ENCODE results near the gene KIRREL3.

The KIRREL3 gene

GRCh38 chr11:126479178-126479930 is 521.2 kb downstream of the KIRREL3 start:
- H3K9ac ChIP-seq (ENCODE audit: low read depth, low read length) = no peak overlapping the region
- no peak overlapping the region for H3K27ac ChIP-seq (ENCODE audit: low read depth, low read length)
- H3K27me3 ChIP-seq (ENCODE audit: insufficient read depth, low read length) = no peaks in the 10 kb centered on the region
- H3K4me3 ChIP-seq (ENCODE audit: low read length) = no peak overlapping the region
- H3K36me3 ChIP-seq (ENCODE audit: insufficient read depth, low read length) = no peaks in the 10 kb centered on the region
- no peaks in the 10 kb centered on the region for H3K4me1 ChIP-seq (ENCODE audit: insufficient read depth, low read length)
- WGBS = 88% methylated on average over 15 of the region's 15 CpGs
- no peaks in the 10 kb centered on the region for H3K9me3 ChIP-seq (ENCODE audit: insufficient read depth, low read depth, low read length)

- Histone ChIP-seq H3K27ac (ENCODE audit: low read depth, low read length) (no peak overlapping the region), H3K36me3 (ENCODE audit: insufficient read depth, low read length) (no peaks in the 10 kb centered on the region), H3K4me1 (ENCODE audit: insufficient read depth, low read length) (no peaks in the 10 kb centered on the region), H3K27me3 (ENCODE audit: insufficient read depth, low read length) (no peaks in the 10 kb centered on the region), H3K9me3 (ENCODE audit: insufficient read depth, low read depth, low read length) (no peaks in the 10 kb centered on the region), H3K4me3 (ENCODE audit: low read length) (no peak overlapping the region), H3K9ac (ENCODE audit: low read depth, low read length) (no peak overlapping the region)
- WGBS = 93% methylated on average over 5 of the region's 5 CpGs
Measured at GRCh38 chr11:126478466-126478865, 522.1 kb downstream of the KIRREL3 start.

GRCh38 chr11:126477535-126478305 is 522.9 kb downstream of the KIRREL3 start:
- no peak overlapping the region for H3K27ac ChIP-seq (ENCODE audit: low read depth, low read length)
- H3K9me3 ChIP-seq (ENCODE audit: insufficient read depth, low read depth, low read length) = no peaks in the 10 kb centered on the region
- no peak overlapping the region for H3K9ac ChIP-seq (ENCODE audit: low read depth, low read length)
- no peak overlapping the region for H3K4me3 ChIP-seq (ENCODE audit: low read length)
- H3K27me3 ChIP-seq (ENCODE audit: insufficient read depth, low read length) = no peaks in the 10 kb centered on the region
- WGBS = 89% methylated on average over 14 of the region's 14 CpGs
- no peaks in the 10 kb centered on the region for H3K4me1 ChIP-seq (ENCODE audit: insufficient read depth, low read length)
- no peaks in the 10 kb centered on the region for H3K36me3 ChIP-seq (ENCODE audit: insufficient read depth, low read length)

GRCh38 chr11:126476977-126477376 is 523.6 kb downstream of the KIRREL3 start:
- H3K27me3 ChIP-seq (ENCODE audit: insufficient read depth, low read length) = no peaks in the 10 kb centered on the region
- WGBS = 82% methylated on average over 9 of the region's 9 CpGs
- H3K9me3 ChIP-seq (ENCODE audit: insufficient read depth, low read depth, low read length) = no peaks in the 10 kb centered on the region
- H3K9ac ChIP-seq (ENCODE audit: low read depth, low read length) = no peak overlapping the region
- no peak overlapping the region for H3K27ac ChIP-seq (ENCODE audit: low read depth, low read length)
- H3K36me3 ChIP-seq (ENCODE audit: insufficient read depth, low read length) = no peaks in the 10 kb centered on the region
- no peak overlapping the region for H3K4me3 ChIP-seq (ENCODE audit: low read length)
- H3K4me1 ChIP-seq (ENCODE audit: insufficient read depth, low read length) = no peaks in the 10 kb centered on the region

GRCh38 chr11:126476266-126476924 is 524.2 kb downstream of the KIRREL3 start:
- no peaks in the 10 kb centered on the region for H3K9me3 ChIP-seq (ENCODE audit: insufficient read depth, low read depth, low read length)
- H3K9ac ChIP-seq (ENCODE audit: low read depth, low read length) = no peak overlapping the region
- WGBS = 86% methylated on average over 7 of the region's 15 CpGs
- no peaks in the 10 kb centered on the region for H3K36me3 ChIP-seq (ENCODE audit: insufficient read depth, low read length)
- H3K27ac ChIP-seq (ENCODE audit: low read depth, low read length) = no peak overlapping the region
- no peaks in the 10 kb centered on the region for H3K27me3 ChIP-seq (ENCODE audit: insufficient read depth, low read length)
- H3K4me1 ChIP-seq (ENCODE audit: insufficient read depth, low read length) = no peaks in the 10 kb centered on the region
- H3K4me3 ChIP-seq (ENCODE audit: low read length) = no peak overlapping the region

GRCh38 chr11:126475014-126475991 is 525.3 kb downstream of the KIRREL3 start:
- 90% methylated on average over 25 of the region's 26 CpGs for WGBS
- Histone ChIP-seq H3K27ac (ENCODE audit: low read depth, low read length) (no peak overlapping the region), H3K27me3 (ENCODE audit: insufficient read depth, low read length) (no peaks in the 10 kb centered on the region), H3K36me3 (ENCODE audit: insufficient read depth, low read length) (no peaks in the 10 kb centered on the region), H3K9ac (ENCODE audit: low read depth, low read length) (no peak overlapping the region), H3K4me1 (ENCODE audit: insufficient read depth, low read length) (no peaks in the 10 kb centered on the region), H3K9me3 (ENCODE audit: insufficient read depth, low read depth, low read length) (no peaks in the 10 kb centered on the region), H3K4me3 (ENCODE audit: low read length) (no peak overlapping the region)

GRCh38 chr11:126474220-126474619 is 526.4 kb downstream of the KIRREL3 start:
- H3K27ac ChIP-seq (ENCODE audit: low read depth, low read length) = no peak overlapping the region
- H3K27me3 ChIP-seq (ENCODE audit: insufficient read depth, low read length) = no peaks in the 10 kb centered on the region
- no peaks in the 10 kb centered on the region for H3K4me1 ChIP-seq (ENCODE audit: insufficient read depth, low read length)
- H3K9me3 ChIP-seq (ENCODE audit: insufficient read depth, low read depth, low read length) = no peaks in the 10 kb centered on the region
- WGBS = 93% methylated on average over 9 of the region's 9 CpGs
- no peaks in the 10 kb centered on the region for H3K36me3 ChIP-seq (ENCODE audit: insufficient read depth, low read length)
- no peak overlapping the region for H3K9ac ChIP-seq (ENCODE audit: low read depth, low read length)
- H3K4me3 ChIP-seq (ENCODE audit: low read length) = no peak overlapping the region

GRCh38 chr11:126473269-126473668 is 527.3 kb downstream of the KIRREL3 start:
- Histone ChIP-seq H3K9me3 (ENCODE audit: insufficient read depth, low read depth, low read length) (no peaks in the 10 kb centered on the region), H3K27me3 (ENCODE audit: insufficient read depth, low read length) (no peaks in the 10 kb centered on the region), H3K9ac (ENCODE audit: low read depth, low read length) (no peak overlapping the region), H3K27ac (ENCODE audit: low read depth, low read length) (no peak overlapping the region), H3K36me3 (ENCODE audit: insufficient read depth, low read length) (no peaks in the 10 kb centered on the region), H3K4me1 (ENCODE audit: insufficient read depth, low read length) (no peaks in the 10 kb centered on the region), H3K4me3 (ENCODE audit: low read length) (no peak overlapping the region)
- WGBS = 92% methylated on average over 15 of the region's 16 CpGs

- Histone ChIP-seq H3K36me3 (ENCODE audit: insufficient read depth, low read length) (no peaks in the 10 kb centered on the region), H3K9me3 (ENCODE audit: insufficient read depth, low read depth, low read length) (no peaks in the 10 kb centered on the region), H3K4me3 (ENCODE audit: low read length) (no peak overlapping the region), H3K27ac (ENCODE audit: low read depth, low read length) (no peak overlapping the region), H3K4me1 (ENCODE audit: insufficient read depth, low read length) (no peaks in the 10 kb centered on the region; the same call in 1 of the 2 replicates), H3K27me3 (ENCODE audit: insufficient read depth, low read length) (no peaks in the 10 kb centered on the region), H3K9ac (ENCODE audit: low read depth, low read length) (no peak overlapping the region)
- whole genome bisulfite sequencing = 91% methylated on average over 7 of the region's 7 CpGs
Measured at GRCh38 chr11:126469311-126469710, 531.3 kb downstream of the KIRREL3 start.

GRCh38 chr11:126468102-126468521 is 532.5 kb downstream of the KIRREL3 start:
- Histone ChIP-seq H3K4me1 (ENCODE audit: insufficient read depth, low read length) (no peaks in the 10 kb centered on the region; the same call in 1 of the 2 replicates), H3K9ac (ENCODE audit: low read depth, low read length) (no peak overlapping the region), H3K9me3 (ENCODE audit: insufficient read depth, low read depth, low read length) (no peaks in the 10 kb centered on the region), H3K36me3 (ENCODE audit: insufficient read depth, low read length) (no peaks in the 10 kb centered on the region), H3K27ac (ENCODE audit: low read depth, low read length) (no peak overlapping the region), H3K27me3 (ENCODE audit: insufficient read depth, low read length) (no peaks in the 10 kb centered on the region), H3K4me3 (ENCODE audit: low read length) (no peak overlapping the region)
- 88% methylated on average over 7 of the region's 7 CpGs for WGBS
